Hippocampal formation (tissue), 2 donors: ENCODE data around the gene RNU6-1.

Experiments used
- DNase-seq, 2 donors: peaks; one replicate each; lab custom pipeline; 2025; lab: John Stamatoyannopoulos, UW

The RNU6-1 gene

GRCh38 chr15:67801926-67802914 lies 37.6 kb downstream of the RNU6-1 start:
- DNase-seq, result no peak

GRCh38 chr15:67801142-67801541 lies 38.7 kb downstream of the RNU6-1 start:
- DNase-seq, result no peak

- no peak for DNase-seq
Observed at GRCh38 chr15:67799801-67800205, 40.0 kb downstream of the RNU6-1 start.

- no peak for DNase-seq
Observed at GRCh38 chr15:67796196-67797127, 43.4 kb downstream of the RNU6-1 start.

GRCh38 chr15:67794832-67795574 lies 44.8 kb downstream of the RNU6-1 start:
- no peak for DNase-seq

GRCh38 chr15:67792250-67792942 lies 47.4 kb downstream of the RNU6-1 start:
- DNase-seq, result no peak

- DNase-seq, result no peak
Observed at GRCh38 chr15:67790610-67791319, 49.1 kb downstream of the RNU6-1 start.
